HepG2 (cell line): ENCODE measurements around the gene VSIG10L. TPM values are rescaled to one million over a fixed set of nuclear protein-coding genes. Genes with fewer than 3 reads are reported as not detected.

Experiments
- AFF4 ChIP-seq: sonication (generic); formaldehyde crosslinking; IDR thresholded peaks from 2 replicates; pipeline ENCODE4 v1.4.0; 2020; ENCODE audit warnings: missing genetic modification reagents
- AGO1 ChIP-seq: fragments of 200-400 bp; formaldehyde crosslinking; IDR thresholded peaks from 2 replicates; pipeline ENCODE4 v1.6.1; 2017; ENCODE audit warnings: mild to moderate bottlenecking, low read depth, low read length, moderate library complexity; ENCODE audit not compliant: poor library complexity, severe bottlenecking
- ARID5B ChIP-seq: IDR thresholded peaks from 2 replicates; pipeline ENCODE4 v1.4.0; 2020; ENCODE audit warnings: mild to moderate bottlenecking, missing genetic modification reagents
- CBX1 ChIP-seq: IDR thresholded peaks from one replicate; pipeline ENCODE4 v1.6.1; 2016; ENCODE audit warnings: antibody characterized with exemption, low read depth
- ESRRA ChIP-seq: sonication (generic); formaldehyde crosslinking; IDR thresholded peaks from 2 replicates; pipeline ENCODE4 v1.5.1; 2020; ENCODE audit warnings: mild to moderate bottlenecking, low read depth, missing genetic modification reagents
- HMGA1 ChIP-seq: sonication (generic); formaldehyde crosslinking; conservative IDR thresholded peaks from 2 replicates; pipeline ENCODE4 v1.4.0; 2020; ENCODE audit warnings: missing genetic modification reagents
- NCOA2 ChIP-seq: sonication (generic); formaldehyde crosslinking; IDR thresholded peaks from 2 replicates; pipeline ENCODE4 v1.8.0; 2022; ENCODE audit warnings: inconsistent platforms
- NFATC3 ChIP-seq: sonication (generic); formaldehyde crosslinking; IDR thresholded peaks from 2 replicates; pipeline ENCODE4 v1.5.1; 2020; ENCODE audit warnings: mild to moderate bottlenecking, missing genetic modification reagents
- NFE2 ChIP-seq: sonication (generic); formaldehyde crosslinking; IDR thresholded peaks from 2 replicates; pipeline ENCODE4 v1.4.0; 2020; ENCODE audit warnings: missing genetic modification reagents
- NR2F1 ChIP-seq, 2 experiments: fragments of 450-650 bp in 1 of 2; formaldehyde crosslinking in 1 of 2; IDR thresholded peaks; 2 replicates each; pipeline versions ENCODE4 v1.5.0 to v1.6.1; 2016 to 2020; ENCODE audit warnings: mild to moderate bottlenecking in 1 of 2, missing compliant biosample characterization in 1 of 2, missing genetic modification reagents in 1 of 2, moderate library complexity in 1 of 2
- SMYD3 ChIP-seq: sonication (generic); formaldehyde crosslinking; IDR thresholded peaks from 2 replicates; pipeline ENCODE4 v1.8.1; 2023; ENCODE audit warnings: mild to moderate bottlenecking, missing genetic modification reagents
- ZBTB7B ChIP-seq: sonication (generic); formaldehyde crosslinking; IDR thresholded peaks from 2 replicates; pipeline ENCODE4 v1.4.0; 2020; ENCODE audit warnings: missing genetic modification reagents
- ZMAT3 ChIP-seq: sonication (generic); formaldehyde crosslinking; conservative IDR thresholded peaks from 2 replicates; pipeline ENCODE4 v1.7.0; 2021; ENCODE audit warnings: missing genetic modification reagents
- ZNF30 ChIP-seq: sonication (generic); formaldehyde crosslinking; IDR thresholded peaks from 2 replicates; pipeline ENCODE4 v1.5.0; 2020; ENCODE audit warnings: mild to moderate bottlenecking, missing genetic modification reagents
- ZNF468 ChIP-seq: sonication (generic); formaldehyde crosslinking; IDR thresholded peaks from 2 replicates; pipeline ENCODE4 v1.8.0; 2022; ENCODE audit warnings: mild to moderate bottlenecking, moderate library complexity, missing genetic modification reagents
- ZNF530 ChIP-seq: sonication (generic); formaldehyde crosslinking; IDR thresholded peaks from 2 replicates; pipeline ENCODE4 v1.5.0; 2020; ENCODE audit warnings: low read depth, mild to moderate bottlenecking, missing genetic modification reagents
- ZNF556 ChIP-seq: sonication (generic); formaldehyde crosslinking; IDR thresholded peaks from 2 replicates; pipeline ENCODE4 v1.4.0; 2020; ENCODE audit warnings: mild to moderate bottlenecking, missing genetic modification reagents, borderline replicate concordance
- ZNF746 ChIP-seq: sonication (generic); formaldehyde crosslinking; IDR thresholded peaks from 2 replicates; pipeline ENCODE4 v1.8.0; 2022; ENCODE audit warnings: mild to moderate bottlenecking, missing genetic modification reagents
- ZNF773 ChIP-seq: sonication (generic); formaldehyde crosslinking; IDR thresholded peaks from 2 replicates; pipeline ENCODE4 v1.4.0; 2020; ENCODE audit warnings: missing genetic modification reagents, borderline replicate concordance
- ZNF775 ChIP-seq: sonication (generic); formaldehyde crosslinking; IDR thresholded peaks from 2 replicates; pipeline ENCODE4 v1.4.0; 2020; ENCODE audit warnings: missing genetic modification reagents, mild to moderate bottlenecking, moderate library complexity, borderline replicate concordance
- ZNF777 ChIP-seq: sonication (generic); formaldehyde crosslinking; IDR thresholded peaks from 2 replicates; pipeline ENCODE4 v1.4.0; 2020; ENCODE audit warnings: missing genetic modification reagents
- polyA plus RNA-seq, 8 experiments: library from polyadenylated mRNA; depleted of rRNA in 3 of 8; stranded (reverse) in 7 of 8; unstranded in 1 of 8; fragments of >200 nt; fragmentation: Illumina TruSeq in 4 of 8; extraction: Trizol in 4 of 8; gene quantifications; 2 replicates each; pipeline versions ENCODE4 v1.2.1 to v1.2.3, GENCODE V29; 2011 to 2016; ENCODE audit warnings: low read depth in 4 of 8, missing spikeins in 1 of 8, mixed read lengths in 1 of 8; ENCODE audit not compliant: insufficient read depth in 1 of 8
- total RNA-seq, 5 experiments: library from RNA; depleted of rRNA; stranded (reverse); fragments of >200 nt; fragmentation: Illumina TruSeq; extraction: Trizol; gene quantifications; 2 replicates each; pipeline ENCODE4 v1.2.3, GENCODE V29; 2016; ENCODE audit warnings: low read depth in 1 of 5

Gene VSIG10L
- total and polyA plus RNA-seq, 2 of the 13 experiments (the other 11 are each of a cell fraction or from before 2014, with no cell fraction given) = 2.7 to 8.5 TPM

- TF ChIP-seq AFF4 (CRISPR knock-in tag) (no peak), ZNF468 (no peak), ZBTB7B (CRISPR knock-in tag) (peak; percentile 98), NFATC3 (CRISPR knock-in tag) (no peak), NFE2 (CRISPR knock-in tag) (no peak), ARID5B (peak; percentile 82), ZNF556 (CRISPR knock-in tag) (no peak; the same call in 1 of the 2 replicates), NCOA2 (CRISPR knock-in tag) (peak; percentile 94), ZNF775 (no peak), SMYD3 (CRISPR knock-in tag) (peak; percentile 21; the same call in 1 of the 2 replicates), ZNF530 (CRISPR knock-in tag) (no peak), ZNF746 (CRISPR knock-in tag) (0 out of 2 replicates have a peak, but pooled peaks have one; percentile 44), HMGA1 (CRISPR knock-in tag) (no peak), AGO1 (no peak), ESRRA (CRISPR knock-in tag) (no peak), CBX1 (no peak), NR2F1 (CRISPR knock-in tag; IDR thresholded peaks at IDR 0.05) (0 out of 4 replicates have a peak, but pooled peaks of 1 of the 2 experiments have one; percentile 34), ZNF30 (no peak), ZNF773 (CRISPR knock-in tag) (no peak), ZNF777 (no peak), ZMAT3 (CRISPR knock-in tag) (no peak)
Observed at GRCh38 chr19:51354742-51355148, 12.8 kb upstream of the VSIG10L start (continued).
